Retina (tissue), 1 donor: ENCODE data around the gene GOLGA2.
A peak's percentile ranks its signal among the peaks of the same experiment; 100 is the strongest.

Source experiments
- DNase-seq: peaks from one replicate; pipeline ENCODE4 v3.0.0-alpha.2; 2016

The GOLGA2 gene

DNA sequence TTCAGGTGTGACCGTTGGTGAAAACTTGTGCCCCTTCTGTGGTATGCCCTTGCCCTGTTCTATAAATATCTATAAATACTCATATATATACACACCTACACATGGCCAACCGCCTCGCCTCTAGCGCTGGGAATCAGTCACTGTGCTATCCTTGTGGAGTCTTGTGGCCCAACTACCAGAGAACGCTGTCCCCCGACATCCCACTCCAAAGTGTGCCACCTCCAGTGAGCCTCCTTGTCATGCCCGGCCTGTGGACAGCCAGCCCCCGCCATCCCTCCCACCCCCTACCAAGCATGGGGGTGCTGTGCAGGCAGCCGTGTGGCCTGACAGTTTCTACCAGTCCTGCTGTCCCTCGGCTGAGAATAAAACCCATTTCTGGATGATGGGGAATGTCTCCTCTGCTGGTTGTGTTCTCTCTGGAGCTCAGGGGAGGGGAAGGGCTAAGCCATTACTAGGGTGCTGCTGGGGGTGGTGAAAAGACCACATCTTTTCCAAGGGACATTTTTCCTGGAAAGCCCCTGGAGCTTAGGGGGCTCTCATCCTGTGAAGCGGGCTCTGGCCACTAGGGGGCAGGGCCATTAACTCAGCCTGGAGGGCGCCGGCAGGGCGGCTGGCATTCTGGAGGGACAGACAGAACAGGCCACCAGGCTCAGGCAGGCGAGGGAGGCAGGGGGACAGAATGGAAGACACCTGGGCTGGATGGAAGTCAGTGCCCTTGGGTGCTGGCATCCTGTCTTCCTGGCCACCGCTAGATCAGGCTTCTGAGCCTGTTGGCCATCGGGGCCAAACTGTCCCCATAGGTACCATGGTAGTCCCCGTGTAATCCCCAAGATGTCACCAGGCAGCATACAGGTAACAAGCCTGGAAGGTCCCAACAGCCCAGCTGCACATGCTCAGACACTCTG is 20.7 kb downstream of the GOLGA2 start:
- peak; percentile 73 for DNase-seq

DNA sequence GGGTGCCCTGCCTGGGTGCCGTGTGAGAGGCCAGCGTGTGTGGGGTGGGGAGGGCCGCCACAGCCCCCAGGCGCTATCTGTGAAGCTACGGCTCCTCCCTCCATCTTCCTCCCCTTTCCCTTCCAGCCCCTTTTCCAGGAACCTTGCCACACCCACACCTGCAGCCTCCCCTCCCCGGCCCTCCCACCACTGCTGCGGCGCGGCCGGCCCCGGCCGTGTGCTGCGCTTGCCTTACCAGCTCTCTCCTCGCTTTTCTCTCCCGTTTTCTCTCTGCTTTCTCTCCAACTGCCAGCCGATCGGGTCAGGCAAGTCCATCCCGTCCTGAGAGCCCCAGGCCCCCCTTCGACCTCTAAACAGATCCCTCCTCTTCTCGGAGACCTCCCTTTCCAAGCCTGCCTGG is 21.4 kb downstream of the GOLGA2 start:
- DNase-seq = no peak

DNA sequence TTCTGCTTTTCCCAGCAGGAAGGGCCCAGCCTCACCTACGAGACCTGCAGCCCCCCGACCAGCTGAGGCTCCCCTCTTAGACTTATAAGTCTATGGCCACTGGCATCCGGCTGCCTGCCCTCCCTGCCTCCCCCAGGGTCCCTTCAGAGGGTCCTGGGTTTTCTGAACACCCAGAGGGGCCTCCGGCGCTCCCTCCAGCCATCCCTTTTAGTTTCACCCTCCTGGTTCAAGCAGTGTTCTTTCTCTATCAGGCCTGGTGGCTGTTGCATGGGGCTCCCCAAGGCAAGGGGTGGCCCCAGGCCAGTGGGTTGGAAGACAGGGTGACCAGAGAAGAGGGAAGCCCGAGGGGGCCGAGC is 21.8 kb downstream of the GOLGA2 start:
- DNase-seq = no peak

DNA sequence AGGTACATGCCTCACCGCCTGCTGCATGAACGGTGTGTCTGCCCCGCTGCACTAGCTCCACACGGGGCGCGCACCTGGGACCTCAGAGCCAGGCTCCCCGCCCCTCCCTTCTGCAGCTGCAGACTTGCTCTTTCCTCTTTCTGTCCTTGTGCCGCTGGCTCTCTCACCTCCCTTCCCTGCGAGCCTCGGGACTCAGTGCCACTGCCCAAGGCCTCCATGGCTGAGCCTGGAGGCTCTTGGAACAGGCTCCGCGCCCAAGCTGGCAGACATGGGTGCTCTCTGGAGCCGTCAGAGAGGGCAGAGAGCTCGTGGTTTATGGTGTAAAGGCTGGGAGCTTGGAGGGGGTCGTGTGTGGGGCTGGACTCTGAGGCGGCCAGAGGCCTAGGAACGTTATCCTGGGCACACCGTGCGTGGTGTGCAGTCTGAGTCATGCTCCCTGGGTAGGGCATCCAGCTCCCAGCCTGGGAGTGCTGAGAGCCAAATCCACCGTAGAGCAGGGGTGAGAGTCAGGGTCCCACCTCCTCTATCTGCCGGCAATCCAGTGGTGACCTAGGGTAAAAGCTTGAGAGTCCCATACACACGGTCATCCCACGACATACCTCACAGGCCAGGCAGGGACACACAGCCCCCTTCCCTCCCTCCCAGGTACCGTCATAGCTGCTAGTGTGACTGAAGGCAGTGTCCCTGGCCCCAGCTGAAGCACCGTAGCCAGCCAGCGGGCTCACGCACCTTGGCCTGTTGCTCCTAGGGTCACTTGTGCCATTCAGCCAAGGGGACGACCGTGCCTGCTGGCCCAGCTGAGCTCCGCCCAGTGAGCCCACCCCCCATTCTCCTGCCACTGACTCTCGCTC is 22.4 kb downstream of the GOLGA2 start:
- no peak for DNase-seq

GRCh38 chr9:128252317-128253139 is 23.3 kb downstream of the GOLGA2 start:
- no peak for DNase-seq

- no peak for DNase-seq
Measured at GRCh38 chr9:128251732-128252100, 24.1 kb downstream of the GOLGA2 start.

DNA sequence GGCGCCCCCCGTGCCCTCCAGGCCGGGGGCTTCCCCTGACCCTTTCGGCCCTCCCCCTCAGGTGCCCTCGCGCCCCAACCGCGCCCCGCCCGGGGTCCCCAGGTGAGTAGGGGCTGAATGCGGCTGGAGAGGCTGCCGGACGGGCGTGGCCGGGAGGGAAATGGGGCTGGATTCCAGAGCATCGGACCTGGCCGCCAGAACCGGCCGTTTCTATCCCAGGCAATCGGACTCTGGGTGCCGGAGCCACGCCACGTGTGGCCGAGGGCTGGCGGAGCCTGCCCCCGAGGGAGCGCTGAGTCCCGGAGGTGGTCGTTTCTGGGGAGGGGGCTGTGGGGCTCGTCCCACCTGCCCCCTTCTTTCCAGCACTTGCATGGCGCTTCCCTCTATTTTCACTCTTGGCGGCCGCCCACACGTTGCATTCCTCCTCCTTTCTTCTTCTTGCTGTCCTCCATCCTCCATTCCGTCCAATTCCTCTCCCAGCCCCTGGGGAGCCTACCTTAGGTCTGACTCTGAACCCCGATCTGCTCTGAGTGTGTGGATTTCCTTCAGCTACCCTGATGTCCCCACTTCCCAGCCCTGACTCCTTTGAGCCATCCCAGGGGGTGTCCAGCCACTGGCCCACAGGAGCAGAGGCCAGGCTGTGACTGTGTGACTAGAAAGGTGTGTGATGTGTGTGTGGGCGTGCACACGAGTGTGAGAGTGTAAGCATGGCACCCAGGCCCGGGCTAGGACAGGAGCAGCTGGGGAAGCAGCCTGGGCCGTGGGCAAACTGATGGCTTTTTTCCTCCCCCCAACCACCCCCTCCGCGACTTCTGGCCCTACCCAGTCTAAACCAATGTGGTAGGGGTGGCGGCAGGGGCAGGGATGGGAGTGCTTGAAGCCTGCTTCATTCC is 24.7 kb downstream of the GOLGA2 start:
- DNase-seq = no peak

GRCh38 chr9:128249908-128250838 is 25.6 kb downstream of the GOLGA2 start:
- peak; percentile 35 for DNase-seq

- no peak for DNase-seq
Measured at GRCh38 chr9:128249558-128249907, 26.3 kb downstream of the GOLGA2 start.

- DNase-seq = no peak
Measured at GRCh38 chr9:128247226-128247803, 28.5 kb downstream of the GOLGA2 start.

- DNase-seq = no peak
Measured at GRCh38 chr9:128246471-128246870, 29.3 kb downstream of the GOLGA2 start.

DNA sequence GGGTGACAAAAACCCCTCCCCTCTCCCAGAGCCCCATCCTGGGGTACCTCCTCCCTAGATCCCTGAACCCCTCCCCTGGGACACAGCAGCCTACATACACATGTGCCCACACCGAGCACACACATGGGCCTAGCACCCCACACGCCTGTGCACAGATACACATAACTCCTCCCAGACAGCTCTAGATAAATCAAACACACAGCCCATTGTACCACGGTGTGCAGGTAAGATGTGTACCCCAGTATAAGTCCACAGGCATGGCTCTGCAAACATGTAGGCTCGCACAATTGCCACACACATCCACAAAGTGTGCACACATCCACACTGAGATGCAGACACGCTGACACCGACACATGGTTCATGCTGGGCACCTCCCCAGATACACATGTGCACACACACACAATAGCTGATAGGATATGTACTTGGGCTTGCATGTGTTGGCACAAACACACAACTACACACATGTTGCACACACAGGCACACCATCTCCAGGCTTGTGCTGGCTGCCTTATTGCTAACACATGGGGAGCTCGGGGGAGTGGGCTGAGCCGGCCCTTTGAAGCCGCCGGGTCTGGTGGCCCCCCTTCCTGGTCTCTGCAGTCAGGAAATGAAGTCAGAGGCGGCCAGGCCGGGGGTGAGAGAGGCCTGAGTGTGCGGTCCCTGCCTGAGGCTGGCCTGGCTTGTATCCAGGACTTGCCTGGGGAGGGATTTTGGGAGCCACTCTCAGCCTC is 30.2 kb downstream of the GOLGA2 start:
- DNase-seq = peak; percentile 17

DNA sequence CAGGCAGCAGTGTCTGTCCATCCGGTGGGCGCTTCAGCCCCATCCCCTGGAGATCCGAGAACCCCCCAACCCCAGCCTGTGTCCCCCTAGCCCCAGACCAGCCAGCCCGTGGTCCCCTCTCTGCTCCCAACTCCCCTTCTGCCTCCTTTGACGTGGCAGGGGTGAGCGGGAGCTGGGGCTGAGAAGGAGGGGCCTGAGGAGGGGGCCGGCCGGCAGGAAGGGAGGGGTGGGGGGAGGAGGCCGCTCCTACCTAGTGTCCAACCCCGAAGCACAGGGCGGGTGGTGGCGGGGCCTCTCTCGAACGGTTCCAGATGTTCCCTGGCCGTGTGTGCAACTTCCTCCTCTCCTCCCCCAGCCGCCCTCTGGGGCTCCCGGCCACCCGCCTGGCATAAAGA is 31.0 kb downstream of the GOLGA2 start:
- DNase-seq = no peak

GRCh38 chr9:128244091-128244836 is 31.5 kb downstream of the GOLGA2 start:
- no peak for DNase-seq

DNA sequence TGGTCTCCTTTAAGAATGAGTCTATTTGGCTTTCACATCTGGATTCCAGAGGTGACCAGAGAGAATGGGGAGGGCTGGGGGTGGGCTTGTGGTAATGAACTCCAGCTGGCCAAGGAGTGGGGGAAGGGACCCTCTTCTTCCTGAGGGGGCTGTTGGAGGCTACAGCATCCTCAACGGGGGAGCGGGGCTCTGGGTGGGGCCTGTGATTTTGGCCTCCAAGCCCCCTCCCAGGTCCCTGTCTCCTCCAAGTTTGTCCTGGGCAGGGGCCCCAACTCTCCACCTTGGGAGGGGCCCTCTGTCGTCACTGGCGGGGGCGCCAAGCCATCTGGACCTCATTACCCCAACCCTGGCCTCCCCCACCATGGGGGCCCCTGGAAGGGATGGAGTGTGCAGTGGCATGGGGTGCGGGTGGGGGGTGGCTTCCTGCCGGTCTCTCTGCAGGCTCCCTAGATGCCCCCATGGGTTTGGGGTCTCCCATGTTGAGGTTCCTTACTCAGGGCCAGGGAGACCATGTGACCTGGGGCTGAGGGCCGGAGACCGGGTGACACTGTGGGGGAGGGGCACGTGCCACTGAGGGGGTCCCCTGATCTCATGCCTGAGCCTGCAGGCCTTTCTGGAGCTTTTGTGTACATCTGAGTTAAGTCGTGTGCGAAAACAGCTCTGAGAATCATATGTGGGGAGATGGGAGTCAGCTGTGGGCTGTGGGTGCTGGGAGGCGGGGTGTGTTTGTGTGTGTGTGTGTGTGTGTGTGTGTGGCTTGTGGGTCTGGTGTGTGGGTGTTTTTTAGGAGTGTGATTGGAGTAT is 32.4 kb downstream of the GOLGA2 start:
- no peak for DNase-seq

GRCh38 chr9:128242828-128243214 is 33.0 kb downstream of the GOLGA2 start:
- no peak for DNase-seq

DNA sequence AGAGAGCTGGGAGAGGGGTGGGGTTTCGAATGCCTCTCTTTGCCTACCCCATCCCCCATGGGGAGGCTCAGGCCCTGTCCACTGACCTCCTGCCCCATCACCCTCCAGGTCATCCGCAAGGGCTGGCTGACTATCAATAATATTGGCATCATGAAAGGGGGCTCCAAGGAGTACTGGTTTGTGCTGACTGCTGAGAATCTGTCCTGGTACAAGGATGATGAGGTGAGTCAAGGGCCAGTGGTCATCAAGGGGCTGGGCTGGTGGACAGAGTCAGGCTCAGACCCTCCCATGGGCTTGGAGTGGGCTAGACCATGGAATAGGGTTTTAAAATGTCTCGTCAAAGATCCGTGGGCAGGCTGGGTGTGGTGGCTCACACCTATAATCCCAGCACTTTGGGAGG is 33.7 kb downstream of the GOLGA2 start:
- no peak for DNase-seq

DNA sequence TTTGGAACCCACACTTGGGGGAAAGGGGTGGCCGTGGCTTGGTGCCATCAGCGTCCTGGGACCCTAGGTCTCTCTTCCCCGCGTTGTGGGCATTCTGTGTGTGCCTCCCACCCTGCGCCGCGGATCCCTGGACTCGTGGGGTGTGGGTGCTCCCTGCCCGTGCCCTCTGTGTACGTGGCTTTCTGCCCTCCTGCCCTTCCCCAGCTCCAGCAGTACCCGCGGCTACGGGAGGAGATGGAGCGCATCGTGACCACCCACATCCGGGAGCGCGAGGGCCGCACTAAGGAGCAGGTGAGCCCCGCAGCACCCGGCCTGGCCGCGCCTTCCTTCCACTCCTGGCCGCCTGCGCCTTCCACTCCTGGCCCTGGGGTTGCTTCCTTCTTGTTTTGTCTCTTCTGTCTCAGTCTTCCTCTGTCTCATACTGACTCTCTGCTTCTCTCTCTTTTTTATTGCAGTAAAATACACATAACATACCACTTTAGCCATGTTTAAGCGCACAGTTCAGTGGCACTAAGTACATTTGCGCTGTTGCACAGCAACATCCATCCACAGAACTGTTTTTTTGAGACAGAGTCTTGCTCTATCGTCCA is 41.9 kb downstream of the GOLGA2 start:
- DNase-seq = no peak
